ENCODE measurements around the gene OPA1.

- no peak for TF ChIP-seq CTCF (IDR thresholded peaks at IDR 0.05 in 8 of 11, conservative IDR thresholded peaks at IDR 0.05 in 3 of 11)
- TF ChIP-seq POLR2AphosphoS5 (IDR thresholded peaks at IDR 0.05), result no peak
Measured at GRCh38 chr3:193620057-193620456, 27.0 kb downstream of the OPA1 start.

Data from spleen (tissue), 7 donors.